ENCODE measurements around the gene PTPRK.

Gene PTPRK

DNA sequence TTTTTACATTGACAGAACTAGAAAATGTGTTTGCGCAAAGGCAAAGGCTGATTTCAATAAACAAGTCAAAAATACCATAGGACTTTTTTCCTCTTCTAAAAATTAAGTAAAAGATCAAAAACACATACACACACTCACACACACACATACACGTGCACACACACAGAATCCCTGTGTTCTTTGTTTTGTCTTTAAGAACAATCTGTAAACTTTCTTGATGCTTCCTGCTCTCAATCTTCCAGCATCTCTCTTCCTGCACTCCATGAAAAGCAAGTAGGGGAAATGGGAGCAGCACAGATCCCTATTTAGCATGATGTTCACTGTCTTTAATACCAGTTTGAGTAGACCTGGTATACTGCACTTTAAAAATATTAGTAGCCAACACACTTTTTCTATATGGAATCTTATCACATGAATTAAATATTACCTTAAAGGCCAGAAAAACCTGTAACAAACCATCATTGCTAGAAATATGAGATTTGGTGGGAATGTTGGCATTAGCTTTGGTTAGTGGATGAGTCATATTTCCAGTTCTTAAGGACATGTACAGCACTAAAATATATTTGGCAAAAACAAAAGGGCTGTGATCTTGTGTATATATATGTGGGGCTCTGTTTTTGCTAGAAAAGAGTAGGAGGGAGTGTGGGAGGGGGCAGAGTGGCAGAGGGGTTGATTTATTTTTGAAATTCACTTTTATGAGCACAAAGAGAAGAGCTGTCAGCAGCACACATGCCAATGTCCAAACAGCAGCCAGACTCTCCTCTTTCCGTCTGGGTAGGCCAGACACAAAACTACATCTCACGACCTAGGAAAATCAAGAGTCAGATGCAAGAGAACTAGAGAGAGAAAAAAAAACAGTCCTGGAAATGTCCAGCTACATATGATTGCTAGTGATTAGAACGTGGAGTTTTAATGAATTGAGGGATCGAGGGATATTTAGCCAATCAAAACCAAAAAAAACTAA is 4.6 kb downstream of the PTPRK start:
- no peak for DNase-seq

GRCh38 chr6:128513878-128514277 is 6.5 kb downstream of the PTPRK start:
- DNase-seq = no peak

DNA sequence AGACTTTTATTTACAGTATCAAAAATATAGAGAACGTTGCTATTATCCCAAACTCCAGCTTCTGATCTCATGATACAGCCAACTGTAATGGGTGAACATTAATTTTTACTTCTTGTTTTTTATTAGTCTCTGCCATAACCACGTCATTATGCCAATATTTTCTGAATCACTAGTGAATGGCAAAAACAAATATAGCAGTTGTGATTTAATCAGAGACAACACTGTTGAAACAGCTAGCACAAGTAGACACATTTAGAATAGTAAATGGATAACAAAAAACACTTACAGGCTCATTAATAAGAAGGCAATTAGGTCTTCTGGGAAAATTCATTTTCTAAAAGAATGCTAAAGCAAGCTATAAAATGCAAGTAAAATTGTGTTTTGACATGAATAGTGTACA is 8.1 kb downstream of the PTPRK start:
- DNase-seq = no peak

DNA sequence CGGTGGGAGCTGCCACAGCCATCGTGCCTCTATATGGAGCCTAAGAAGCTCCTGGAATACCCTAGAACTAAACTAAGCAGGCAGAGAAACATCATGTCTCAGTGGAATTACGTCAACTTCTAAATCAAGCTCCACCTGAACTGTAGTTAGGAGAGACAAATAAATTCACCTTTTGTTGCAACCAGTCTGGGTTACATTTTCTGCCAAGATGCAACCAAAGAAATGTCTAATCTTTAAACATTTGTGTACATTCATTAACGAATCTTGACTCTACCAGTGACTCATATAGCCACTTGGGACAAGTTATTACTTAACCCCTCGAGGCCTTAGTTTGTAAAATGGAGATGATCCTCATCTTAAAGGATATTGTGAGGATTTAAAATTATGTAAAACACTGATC is 8.9 kb downstream of the PTPRK start:
- DNase-seq = no peak

DNA sequence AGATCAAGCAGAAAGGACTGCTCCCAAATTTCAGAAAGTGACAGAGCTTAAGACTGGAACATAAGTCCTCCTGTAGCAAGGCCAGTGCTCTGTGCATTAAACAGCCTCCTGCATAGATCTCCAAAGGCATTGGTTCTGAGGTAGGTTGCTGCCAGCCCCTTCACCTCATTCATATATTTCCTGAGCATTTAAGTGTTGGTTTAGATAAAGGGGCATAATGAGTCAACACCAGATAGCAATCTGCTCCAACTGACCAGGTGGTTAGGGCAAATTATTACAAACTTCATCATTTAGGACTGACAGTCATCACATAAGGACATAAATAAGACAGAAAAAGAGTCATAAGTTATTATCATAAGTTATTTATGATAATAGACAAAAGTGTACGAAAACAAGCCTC is 10.7 kb downstream of the PTPRK start:
- no peak for DNase-seq

- DNase-seq = no peak
Measured at GRCh38 chr6:128508588-128509296, 11.7 kb downstream of the PTPRK start.

DNA sequence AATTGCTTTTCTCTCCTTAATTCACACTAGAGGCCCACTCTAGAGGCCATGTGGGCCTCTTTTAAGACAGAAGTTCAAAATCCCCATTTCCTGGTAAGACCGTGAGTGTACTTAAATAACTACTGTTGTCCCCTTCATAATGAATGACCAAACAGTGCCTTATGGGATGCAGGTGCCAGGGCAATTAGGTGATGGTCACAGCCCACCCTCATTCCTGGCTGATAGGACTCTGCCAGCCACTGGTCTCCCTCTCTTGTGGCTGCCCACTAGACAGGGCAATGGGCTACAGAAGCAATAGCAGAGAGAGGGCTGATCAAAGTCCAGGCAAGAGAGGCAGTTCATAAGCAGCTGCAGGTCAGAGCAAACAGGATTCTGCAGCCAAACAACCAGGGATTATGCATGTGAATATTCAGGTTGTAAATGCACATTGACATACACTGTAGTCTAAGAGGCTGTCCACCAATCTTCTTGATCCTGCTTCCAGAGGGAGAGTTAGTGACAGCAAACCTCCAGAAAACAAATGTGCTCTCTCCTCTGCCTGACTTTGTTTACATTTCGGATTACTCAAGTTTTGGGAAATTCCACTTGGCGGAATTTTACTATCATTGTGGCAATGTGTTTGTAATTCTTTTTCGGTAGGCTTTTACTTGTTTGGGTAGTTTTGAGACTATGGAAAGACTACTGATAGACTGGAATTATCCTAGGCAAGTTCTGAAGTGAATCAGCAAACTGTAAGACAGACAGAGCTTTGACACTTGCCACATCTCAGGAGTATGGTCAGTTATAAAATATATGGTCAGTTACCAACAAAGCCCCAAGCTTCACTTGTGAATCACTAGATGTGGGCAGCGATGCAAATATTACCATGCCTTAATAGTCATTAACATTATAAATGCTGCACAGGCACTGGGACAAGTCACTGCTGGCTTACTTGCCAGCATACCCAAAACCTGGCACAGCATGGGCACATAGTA is 12.8 kb downstream of the PTPRK start:
- DNase-seq = no peak

DNA sequence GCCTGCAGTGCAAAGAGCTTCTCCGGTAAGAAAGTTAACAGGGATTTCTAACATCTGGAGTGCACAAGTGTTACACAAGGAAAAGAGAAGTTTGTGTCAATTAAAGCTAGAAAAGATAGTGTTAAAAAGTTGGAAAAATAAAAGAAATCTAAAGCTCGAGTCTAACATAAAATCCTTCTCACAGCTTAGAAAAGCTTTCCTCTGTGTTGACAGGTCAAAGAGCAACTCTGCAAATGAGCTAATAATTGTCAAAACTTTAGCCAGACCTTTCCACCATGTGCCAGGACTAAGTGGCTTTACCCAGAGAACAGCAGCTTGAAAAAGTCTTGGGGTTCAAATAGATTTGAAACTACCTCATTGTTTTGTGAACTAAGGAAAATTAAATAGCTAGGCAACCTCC is 14.8 kb downstream of the PTPRK start:
- DNase-seq = no peak

GRCh38 chr6:128504003-128504654 is 16.3 kb downstream of the PTPRK start:
- DNase-seq = no peak

GRCh38 chr6:128500749-128501600 is 19.4 kb downstream of the PTPRK start:
- DNase-seq = no peak

DNA sequence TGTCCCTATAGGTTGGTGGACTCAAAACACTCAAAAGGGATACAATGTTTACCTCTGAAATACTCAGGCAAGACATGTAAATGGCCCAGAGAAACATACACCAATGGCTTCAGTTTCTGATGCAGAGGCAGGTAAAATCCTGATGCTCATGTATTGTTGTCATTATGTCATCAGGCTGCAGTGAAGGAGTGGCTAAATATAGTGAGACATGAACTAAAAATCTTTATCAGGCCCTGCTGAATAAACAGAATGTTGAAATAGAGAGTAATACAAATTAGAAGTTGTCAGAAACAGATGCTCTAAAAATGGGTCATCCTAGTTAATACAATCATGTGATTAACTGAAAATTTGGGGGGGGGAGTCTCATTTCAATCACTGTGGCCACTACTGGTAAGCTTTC is 20.4 kb downstream of the PTPRK start:
- no peak for DNase-seq

DNA sequence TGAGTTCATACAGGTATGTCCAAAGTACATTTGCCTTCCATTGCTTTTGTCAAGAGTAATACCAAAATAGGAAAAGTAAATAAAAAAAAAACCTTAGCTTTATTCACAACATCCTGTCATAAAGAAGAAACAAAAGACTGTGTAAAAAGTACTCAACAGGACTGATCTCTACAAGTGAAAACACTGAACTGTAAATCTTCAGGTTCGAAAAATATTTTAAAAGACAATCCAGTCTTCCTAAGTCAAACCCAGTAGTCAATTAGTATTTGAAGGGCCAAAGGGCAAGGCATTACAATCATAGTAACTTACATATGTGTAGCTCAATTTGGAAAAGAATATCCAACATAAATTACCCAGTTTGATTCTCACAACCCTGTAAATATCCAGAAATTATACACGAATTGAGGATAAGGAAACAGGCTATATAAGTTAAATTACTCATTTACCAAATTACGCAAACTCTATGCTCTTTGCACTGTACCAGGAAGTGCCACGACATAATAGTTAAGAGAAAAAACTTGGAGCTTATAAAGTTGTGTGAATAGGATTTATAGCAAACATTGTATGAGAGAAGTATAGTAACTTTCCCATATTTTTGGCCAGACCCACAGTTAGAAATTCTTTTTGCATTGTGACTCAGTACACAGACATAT is 21.2 kb downstream of the PTPRK start:
- DNase-seq = no peak

DNA sequence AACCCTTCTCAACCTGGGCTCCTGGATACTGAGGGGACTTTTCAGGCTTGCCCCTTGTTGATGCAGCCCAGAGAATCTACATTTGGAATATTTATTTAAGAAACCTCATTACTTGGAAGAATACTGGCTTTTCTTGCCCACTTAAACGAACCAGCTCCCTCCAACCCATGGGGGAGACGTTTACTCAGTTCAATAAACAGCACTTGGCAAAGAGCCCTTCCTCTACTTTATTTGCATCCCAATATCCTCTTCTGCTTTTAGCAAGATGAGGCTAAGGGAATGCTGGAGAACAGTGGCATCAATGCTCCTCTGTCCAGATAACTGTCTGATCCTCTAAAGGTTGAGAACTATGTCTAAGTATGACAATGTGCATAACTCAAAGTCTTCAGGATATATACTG is 22.2 kb downstream of the PTPRK start:
- no peak for DNase-seq

DNA sequence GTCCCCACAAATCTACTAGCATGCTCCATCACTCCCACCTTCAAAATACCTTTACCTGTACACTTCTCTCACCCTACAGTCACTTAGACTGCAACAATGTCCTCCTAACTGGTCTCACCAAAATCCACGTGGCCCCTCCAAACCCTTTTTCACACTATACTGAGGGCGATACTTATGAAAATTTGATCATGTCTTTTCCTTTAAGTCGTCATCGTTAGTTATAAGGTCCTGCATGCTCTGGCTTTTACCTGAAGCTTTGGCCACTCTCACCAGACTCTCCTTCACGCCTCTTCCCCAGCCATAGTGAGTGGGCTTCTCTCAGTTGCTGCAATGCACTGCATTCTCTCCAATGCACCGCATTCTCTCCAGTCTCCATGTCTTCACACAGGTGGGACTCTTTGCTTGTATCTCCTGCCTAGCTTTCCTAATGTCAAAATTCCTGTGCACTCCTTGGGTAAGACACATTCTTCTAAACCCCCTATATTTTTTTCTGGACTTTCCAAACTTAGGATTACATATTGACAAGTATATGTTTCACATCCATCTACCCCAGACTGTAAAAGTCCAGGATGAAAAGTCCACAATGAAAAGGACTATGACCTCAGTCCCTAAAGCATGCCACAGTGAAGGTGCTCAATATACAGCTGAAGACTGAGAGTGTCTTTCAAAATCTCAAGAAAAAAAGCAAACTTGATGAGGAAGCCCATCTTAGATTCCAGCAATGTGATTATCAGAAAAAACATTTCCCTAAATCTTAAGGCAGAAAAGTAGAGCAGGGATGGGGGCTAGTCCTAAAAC is 24.7 kb downstream of the PTPRK start:
- no peak for DNase-seq

- no peak for DNase-seq
Measured at GRCh38 chr6:128494440-128494839, 26.0 kb downstream of the PTPRK start.

DNA sequence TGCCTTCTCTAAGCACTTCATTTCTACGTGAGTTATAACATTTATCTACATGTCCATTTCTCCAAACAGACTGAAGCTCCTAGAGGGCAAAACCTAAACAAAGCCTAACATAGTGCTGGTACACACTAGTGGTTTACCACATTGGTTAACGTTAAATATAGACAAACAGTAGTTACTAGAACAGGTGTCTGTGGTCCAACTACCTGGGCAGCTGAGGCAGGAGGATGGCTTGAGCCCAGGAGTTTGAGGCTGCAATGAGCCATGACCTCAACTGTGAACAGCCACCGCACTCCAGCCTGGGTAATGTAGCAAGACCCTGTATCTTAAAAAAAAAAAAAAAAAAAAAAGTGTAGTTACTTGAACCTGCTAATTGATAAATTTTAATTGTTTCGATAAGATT is 26.5 kb downstream of the PTPRK start:
- DNase-seq = no peak

DNA sequence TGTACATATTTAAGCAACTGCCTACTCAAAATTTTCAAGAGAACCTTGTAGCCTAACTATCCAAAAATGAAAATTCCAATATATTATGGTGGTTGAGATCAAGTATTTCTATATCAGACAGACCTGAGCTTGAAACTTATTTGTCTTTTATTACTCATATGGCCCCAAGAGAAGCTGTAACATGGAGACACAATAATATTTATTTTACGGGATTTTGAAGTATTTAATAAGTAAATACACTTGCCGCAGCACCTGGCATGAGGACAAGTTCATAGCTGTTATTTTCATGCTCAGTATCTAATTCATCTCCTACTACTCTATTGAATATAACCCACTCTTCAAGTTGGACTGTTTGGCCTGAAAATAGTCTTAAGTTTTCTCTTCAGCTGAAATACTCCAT is 28.0 kb downstream of the PTPRK start:
- peak; percentile 45 for DNase-seq

- peak; percentile 20 for DNase-seq
Measured at GRCh38 chr6:128491610-128492206, 28.7 kb downstream of the PTPRK start.

GRCh38 chr6:128491100-128491581 is 29.3 kb downstream of the PTPRK start:
- no peak for DNase-seq

Data from NCI-H1105 (cell line).